ENCODE measurements around the gene PPCS. TPM values are rescaled to one million over a fixed set of nuclear protein-coding genes. Genes with fewer than 3 reads are reported as not detected.
"Not testable (repeated sequence)": the region's sequence is repeated elsewhere in the genome, so short reads cannot be mapped to it uniquely, and the experiment has no call there.

The PPCS gene
- polyA plus RNA-seq, 3 donors: 48.2 to 103 (median 53.9) TPM

DNA sequence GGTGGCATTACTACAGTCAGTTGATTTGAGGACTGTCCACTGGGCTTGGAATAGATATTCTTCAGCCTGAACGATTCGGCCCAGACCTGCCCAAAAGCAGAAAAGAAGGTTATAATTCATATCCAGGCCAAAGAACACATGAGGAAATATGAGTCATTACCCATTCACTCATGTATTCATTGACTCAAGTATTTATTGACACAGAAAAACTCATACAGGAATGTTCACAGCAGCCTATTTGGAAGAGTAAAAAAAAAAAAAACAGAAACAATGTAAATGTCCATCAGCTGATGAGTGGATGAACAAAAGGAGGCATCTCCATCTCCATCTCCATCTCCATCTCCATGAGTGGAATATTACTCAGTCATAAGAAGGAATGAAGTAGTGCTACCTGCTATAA lies 16.4 kb upstream of the PPCS start:
- H3K27ac ChIP-seq (ENCODE audit: low read depth, low read length): no peak overlapping the region
- 63 to 79% (median 71%) methylated on average over 2 of the region's 2 CpGs for WGBS, 3 donors

DNA sequence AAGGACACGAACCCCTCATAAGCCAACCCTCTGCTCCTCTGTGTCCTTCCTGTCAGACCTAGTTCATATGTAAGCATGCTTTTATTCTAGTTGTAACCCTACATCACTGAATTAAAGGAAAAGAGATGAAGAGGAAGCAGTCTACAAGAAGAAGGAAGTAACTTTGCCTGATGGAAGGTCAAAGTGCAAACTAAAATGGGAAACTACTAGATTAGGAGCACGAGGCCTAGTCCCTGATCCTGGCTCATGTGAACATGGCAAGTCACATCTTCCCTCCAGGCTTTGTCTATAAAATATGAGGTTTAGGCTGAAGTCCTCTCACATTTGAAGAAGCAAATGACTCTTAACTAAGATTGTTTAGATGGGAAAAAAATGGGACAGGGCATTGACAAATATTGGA lies 13.7 kb upstream of the PPCS start:
- no peak overlapping the region for H3K27ac ChIP-seq (ENCODE audit: low read depth, low read length)
- 28 to 32% (median 30%) methylated on average over 2 of the region's 2 CpGs for WGBS, 3 donors

GRCh38 chr1:42449256-42449655 lies 7.1 kb upstream of the PPCS start:
- H3K27ac ChIP-seq (ENCODE audit: low read depth, low read length): no peak overlapping the region

DNA sequence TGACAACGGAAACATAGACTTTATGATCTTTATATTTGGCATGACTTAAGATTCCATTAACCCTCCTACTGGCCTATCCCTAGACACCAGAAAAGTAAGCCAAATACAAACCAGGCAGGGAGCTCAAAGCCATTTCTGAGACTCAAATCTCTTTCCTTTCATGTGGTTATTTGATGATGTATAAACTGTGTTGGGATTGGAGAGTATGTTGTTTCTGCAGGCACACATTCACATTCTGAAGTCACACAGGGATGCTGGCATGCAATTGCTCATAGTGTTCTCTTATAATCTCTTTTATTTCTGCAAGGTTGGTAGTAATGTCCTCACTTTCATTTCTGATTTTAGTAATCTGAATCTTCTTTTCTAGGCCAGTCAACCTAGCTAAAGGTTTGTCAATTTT lies 6.3 kb upstream of the PPCS start:
- 81 to 92% (median 84%) methylated on average over 1 of the region's 1 CpG for WGBS, 3 donors
- H3K27ac ChIP-seq (ENCODE audit: low read depth, low read length): no peak overlapping the region

- WGBS, 3 donors: 84 to 92% (median 90%) methylated on average over 4 of the region's 4 CpGs
- no peak overlapping the region for H3K27ac ChIP-seq (ENCODE audit: low read depth, low read length)
Observed at GRCh38 chr1:42453386-42453785, 3.0 kb upstream of the PPCS start.

- H3K27ac ChIP-seq (ENCODE audit: low read depth, low read length): no peak overlapping the region
- WGBS, 3 donors: 93 to 99% (median 98%) methylated on average over 5 of the region's 5 CpGs
Observed at GRCh38 chr1:42454403-42454802, 1.9 kb upstream of the PPCS start.

DNA sequence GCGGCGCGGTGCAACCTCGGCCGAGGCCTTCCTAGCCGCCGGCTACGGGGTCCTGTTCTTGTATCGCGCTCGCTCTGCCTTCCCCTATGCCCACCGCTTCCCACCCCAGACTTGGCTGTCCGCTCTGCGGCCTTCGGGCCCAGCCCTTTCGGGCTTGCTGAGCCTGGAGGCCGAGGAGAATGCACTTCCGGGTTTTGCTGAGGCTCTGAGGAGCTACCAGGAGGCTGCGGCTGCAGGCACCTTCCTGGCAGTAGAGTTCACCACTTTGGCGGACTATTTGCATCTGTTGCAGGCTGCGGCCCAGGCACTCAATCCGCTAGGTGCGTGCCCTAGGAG lies 379 bp downstream of the PPCS start:
- 0 to 1% (median 0%) methylated on average over 23 of the region's 23 CpGs for WGBS, 3 donors

GRCh38 chr1:42461196-42461595 lies 4.9 kb downstream of the PPCS start:
- WGBS, 3 donors: 54 to 88% (median 88%) methylated on average over 2 of the region's 2 CpGs
- H3K27ac ChIP-seq (ENCODE audit: low read depth, low read length): no peak overlapping the region

More for the DNA sequence above, 379 bp downstream of the PPCS start:
- H3K27ac ChIP-seq (ENCODE audit: low read depth, low read length): peak overlapping the region; percentile 79

GRCh38 chr1:42462828-42463763 lies 6.8 kb downstream of the PPCS start, which contains the start of gene CCDC30:
CCDC30 (plus strand) TSS chr1:42463286; CDS start chr1:42480552, 17,266 bp downstream.
- no peak within 1 kb of the TSS for H3K27ac ChIP-seq (ENCODE audit: low read depth, low read length)

DNA sequence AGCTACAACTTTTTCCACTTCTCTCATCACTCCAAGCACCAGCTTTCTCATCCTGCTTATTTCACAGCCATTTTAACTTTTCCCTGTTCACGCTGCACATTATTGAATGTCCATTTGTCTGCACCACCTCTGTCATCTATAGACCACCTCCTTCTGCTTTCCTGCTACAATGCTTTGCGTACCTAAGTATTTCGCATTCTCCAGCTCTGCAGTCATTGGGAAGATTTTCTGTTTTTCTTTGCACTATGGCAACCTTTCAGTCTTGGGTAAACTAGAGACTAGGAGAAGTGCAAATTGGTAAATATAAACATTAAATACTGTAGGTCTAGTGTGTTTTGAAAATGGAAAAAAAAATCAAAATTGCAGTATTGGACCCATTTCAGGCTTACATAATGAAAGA lies 7.6 kb downstream of the PPCS start:
- no peak overlapping the region for H3K27ac ChIP-seq (ENCODE audit: low read depth, low read length)
- 29 to 86% (median 82%) methylated on average over 3 of the region's 3 CpGs for WGBS, 3 donors

More at GRCh38 chr1:42462828-42463763, 6.8 kb downstream of the PPCS start, which contains the start of gene CCDC30:
- 1% methylated on average over 59 of the region's 59 CpGs for WGBS, 3 donors

DNA sequence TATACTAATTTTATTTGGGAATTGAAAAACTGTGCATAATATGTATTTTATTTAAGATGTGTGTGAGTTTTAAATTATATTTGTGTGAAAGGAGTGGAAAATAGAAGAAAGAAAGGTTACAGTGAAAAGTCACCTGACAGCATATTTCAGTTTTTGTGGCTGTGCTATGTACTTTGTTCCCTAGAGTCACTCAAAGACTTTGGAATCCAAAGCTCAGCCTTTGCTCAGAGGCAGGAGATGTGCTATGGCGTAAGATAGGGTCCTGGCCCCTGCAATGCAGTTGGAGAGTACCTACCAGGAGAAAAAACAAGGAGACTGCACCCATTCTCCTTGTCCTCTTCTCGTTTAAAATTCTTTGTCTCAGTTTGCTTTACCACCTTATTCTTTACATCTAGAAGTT lies 9.7 kb downstream of the PPCS start:
- H3K27ac ChIP-seq (ENCODE audit: low read depth, low read length): no peak overlapping the region
- WGBS, 3 donors: 83 to 88% (median 86%) methylated on average over 2 of the region's 2 CpGs

GRCh38 chr1:42469727-42470126 lies 13.4 kb downstream of the PPCS start:
- WGBS, 3 donors: 92 to 97% (median 96%) methylated on average over 2 of the region's 2 CpGs

DNA sequence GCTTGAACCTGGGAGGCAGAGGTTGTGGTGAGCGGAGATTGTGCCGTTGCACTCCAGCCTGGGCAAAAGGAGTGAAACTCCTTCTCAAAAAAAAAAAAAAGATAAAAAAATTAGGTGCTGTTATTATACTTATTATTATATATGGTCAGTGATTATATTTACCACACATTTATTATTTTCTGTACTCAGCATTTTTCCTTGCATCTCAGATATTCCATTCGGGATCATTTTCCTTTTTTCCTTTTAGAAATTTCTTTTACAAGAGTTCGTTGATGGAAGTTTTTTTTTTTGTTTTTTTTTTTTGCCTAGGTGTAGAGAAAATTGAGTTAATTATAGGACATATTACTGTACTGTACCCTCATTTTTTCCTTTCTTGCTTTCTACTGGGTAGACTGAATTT lies 20.3 kb downstream of the PPCS start:
- 93 to 97% (median 97%) methylated on average over 4 of the region's 4 CpGs for WGBS, 3 donors

More at GRCh38 chr1:42469727-42470126, 13.4 kb downstream of the PPCS start:
- H3K27ac ChIP-seq (ENCODE audit: low read depth, low read length): no peak overlapping the region

GRCh38 chr1:42477354-42477753 lies 21.0 kb downstream of the PPCS start:
- WGBS, 3 donors: 86 to 90% (median 88%) methylated on average over 4 of the region's 4 CpGs
- not testable (repeated sequence) for H3K27ac ChIP-seq (ENCODE audit: low read depth, low read length)

More for the DNA sequence above, 20.3 kb downstream of the PPCS start:
- no peak overlapping the region for H3K27ac ChIP-seq (ENCODE audit: low read depth, low read length)

DNA sequence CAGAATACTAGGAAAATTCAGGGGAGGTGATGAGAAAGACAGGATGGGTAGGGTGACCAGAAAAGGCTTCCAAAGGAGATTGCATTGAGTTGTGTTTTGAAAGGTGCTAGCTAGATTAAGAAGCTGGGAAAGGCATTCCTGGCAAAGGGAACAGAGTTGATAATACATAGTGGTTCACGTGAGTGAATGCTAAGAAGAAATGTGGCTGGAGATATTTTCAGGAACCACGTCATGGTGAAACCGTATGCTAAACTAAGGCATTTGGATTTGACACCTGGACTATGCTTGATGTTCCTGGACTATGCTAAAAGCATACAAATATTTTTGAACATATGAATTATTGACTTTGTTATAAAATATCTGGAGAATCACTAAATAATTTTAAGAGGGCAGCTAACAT lies 21.4 kb downstream of the PPCS start:
- 90 to 96% (median 94%) methylated on average over 3 of the region's 3 CpGs for WGBS, 3 donors
- no peak overlapping the region for H3K27ac ChIP-seq (ENCODE audit: low read depth, low read length)

GRCh38 chr1:42479621-42480020 lies 23.3 kb downstream of the PPCS start:
- 56 to 74% (median 69%) methylated on average over 4 of the region's 4 CpGs for WGBS, 3 donors
- H3K27ac ChIP-seq (ENCODE audit: low read depth, low read length): no peak overlapping the region

- WGBS, 3 donors: 95 to 100% (median 97%) methylated on average over 1 of the region's 1 CpG
- no peak overlapping the region for H3K27ac ChIP-seq (ENCODE audit: low read depth, low read length)
Observed at GRCh38 chr1:42480921-42481320, 24.6 kb downstream of the PPCS start.

- WGBS, 3 donors: 81 to 93% (median 87%) methylated on average over 2 of the region's 2 CpGs
- no peak overlapping the region for H3K27ac ChIP-seq (ENCODE audit: low read depth, low read length)
Observed at GRCh38 chr1:42482635-42483153, 26.4 kb downstream of the PPCS start.

- 83 to 93% (median 84%) methylated on average over 2 of the region's 2 CpGs for WGBS, 3 donors
- H3K27ac ChIP-seq (ENCODE audit: low read depth, low read length): no peak overlapping the region
Observed at GRCh38 chr1:42484382-42484781, 28.0 kb downstream of the PPCS start.

DNA sequence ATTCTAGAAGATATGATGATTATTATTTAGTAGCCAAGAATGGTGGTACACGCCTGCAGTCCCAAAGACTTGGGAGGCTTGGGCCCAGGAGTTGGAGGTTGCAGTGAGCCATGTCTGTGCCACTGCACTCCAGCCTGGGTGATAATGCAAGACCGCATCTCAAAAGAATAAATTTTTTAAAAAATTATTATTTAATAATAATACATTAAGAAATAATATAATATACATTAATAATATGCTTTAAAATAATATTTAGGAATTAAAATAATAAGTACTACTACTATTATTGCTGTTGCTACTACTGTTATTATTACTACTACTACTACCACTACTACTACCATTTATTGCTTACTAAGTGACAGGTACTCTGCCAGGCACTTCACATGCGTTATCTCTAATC lies 33.9 kb downstream of the PPCS start:
- 95 to 98% (median 97%) methylated on average over 3 of the region's 3 CpGs for WGBS, 3 donors
- no peak overlapping the region for H3K27ac ChIP-seq (ENCODE audit: low read depth, low read length)

Data from adipose tissue (tissue), 3 donors.